Activated CD4-positive, alpha-beta T cell treated with anti-CD3 and anti-CD28 coated beads, Interleukin-2, Interleukin-6, amounts not matched to agents 100 ng/mL and 50 ng/mL, durations not matched to agents 16 hours and 8 hours (primary cell): Measurements from ENCODE around the gene ZNF682.
"Not testable (repeated sequence)": the region's sequence is repeated elsewhere in the genome, so short reads cannot be mapped to it uniquely, and the experiment has no call there.

Experiments used
- DNase-seq: peaks from one replicate; pipeline ENCODE4 v3.0.0-alpha.2; 2020

ZNF682 gene

GRCh38 chr19:19966862-19967261 is 72.4 kb downstream of the ZNF682 start:
- DNase-seq: no peak

GRCh38 chr19:19966126-19966525 is 73.2 kb downstream of the ZNF682 start:
- not testable (repeated sequence) for DNase-seq

GRCh38 chr19:19964416-19964815 is 74.9 kb downstream of the ZNF682 start:
- DNase-seq: no peak

- DNase-seq: peak; percentile 60
Measured at GRCh38 chr19:19959151-19959799, 80.0 kb downstream of the ZNF682 start.

GRCh38 chr19:19957766-19958165 is 81.5 kb downstream of the ZNF682 start:
- not testable (repeated sequence) for DNase-seq

GRCh38 chr19:19956434-19957075 is 82.8 kb downstream of the ZNF682 start:
- DNase-seq: no peak

- no peak for DNase-seq
Measured at GRCh38 chr19:19955208-19955607, 84.1 kb downstream of the ZNF682 start.
